K562 (cell line): Measurements from ENCODE around the gene KLHL29. TPM values are rescaled to one million over a fixed set of nuclear protein-coding genes. Genes with fewer than 3 reads are reported as not detected.

Experiments
- ATAC-seq: fragments of 200-7000 bp; cut with Tn5 transposase; 3 replicates; pipeline ENCODE4 v1.9.1; 2020; ENCODE audit warnings: moderate library complexity
- BruUV-seq: library from RNA; stranded (reverse); fragments of 400-500 nt; replicated peaks from 2 replicates; lab custom pipeline; 2021; lab: Mats Ljungman, UMichigan
- CTCF ChIA-PET: fragments of 300-600 bp; formaldehyde crosslinking; extraction: SDS; loops from one replicate; lab custom pipeline; 2021; ENCODE audit warnings: low intra/inter-chr PET ratio; lab: Yijun Ruan, JAX
- POLR2A ChIA-PET: fragments of 300-600, 350-650 bp; sonication (Branson Sonifier 250); formaldehyde crosslinking; extraction: SDS; loops from one replicate; lab custom pipeline; 2021; ENCODE audit warnings: antibody characterized with exemption, inconsistent platforms; lab: Yijun Ruan, JAX
- DNase-seq, 4 experiments: peaks; one replicate each; pipeline versions ENCODE4 v3.0.0 to v3.0.0-alpha.2; 2011 to 2018; ENCODE audit warnings: low spot score in 3 of 4, mixed read lengths in 3 of 4; ENCODE audit errors: extremely low read depth in 1 of 4
- FAIRE-seq: peaks from 2 replicates; lab custom pipeline; 2011; peaks lifted over from hg19 to GRCh38; lab: Jason Lieb, UNC
- H2AFZ ChIP-seq: 2 replicates; pipeline ENCODE4 v1.6.0; 2011; ENCODE audit warnings: low read depth, low read length, control low read depth, inconsistent platforms
- H3K27ac ChIP-seq: fragments of 200-600 bp; 3 replicates; pipeline ENCODE4 v1.8.0; 2011; ENCODE audit warnings: low read depth, mild to moderate bottlenecking, control low read depth, inconsistent platforms, low read length, moderate library complexity, mixed read lengths; ENCODE audit errors: extremely low read depth
- H3K27me3 ChIP-seq, 2 experiments: fragments of 300-600 bp in 1 of 2; 2 replicates in 1 of 2; 3 replicates in 1 of 2; pipeline versions ENCODE4 v1.6.0 to v1.8.0; 2011; ENCODE audit warnings: inconsistent platforms in 2 of 2, low read length in 2 of 2, mild to moderate bottlenecking in 1 of 2, mixed read lengths in 1 of 2, moderate library complexity in 1 of 2; ENCODE audit not compliant: control insufficient read depth in 2 of 2, insufficient read depth in 2 of 2
- H3K36me3 ChIP-seq: fragments of 300-600 bp; 3 replicates; pipeline ENCODE4 v1.8.0; 2011; ENCODE audit warnings: mild to moderate bottlenecking, low read length, inconsistent platforms; ENCODE audit not compliant: control insufficient read depth, insufficient read depth
- H3K4me1 ChIP-seq, 2 experiments: fragments of 200-600 bp in 1 of 2; replicated peaks in 1 of 2; 2 replicates in 1 of 2; 3 replicates in 1 of 2; pipeline versions ENCODE4 v1.5.1 to v1.8.0; 2011; ENCODE audit warnings: inconsistent platforms in 2 of 2, low read length in 2 of 2, mild to moderate bottlenecking in 1 of 2, mixed read lengths in 1 of 2, moderate library complexity in 1 of 2; ENCODE audit not compliant: control insufficient read depth in 2 of 2, insufficient read depth in 2 of 2
- H3K4me2 ChIP-seq: 2 replicates; pipeline ENCODE4 v1.6.1; 2011; ENCODE audit warnings: low read length, control low read depth, inconsistent platforms, mixed read lengths; ENCODE audit not compliant: insufficient read depth
- H3K4me3 ChIP-seq: fragments of 200-600 bp; sonication (generic), shearing (Covaris generic); 2 replicates; pipeline ENCODE4 v1.5.1; 2016; ENCODE audit warnings: control low read depth, inconsistent platforms
- H3K79me2 ChIP-seq: fragments of 200-600 bp; 3 replicates; pipeline ENCODE4 v1.8.0; 2011; ENCODE audit warnings: low read length, inconsistent platforms; ENCODE audit not compliant: control insufficient read depth, insufficient read depth
- H3K9ac ChIP-seq, 2 experiments: 2 replicates each; pipeline versions ENCODE4 v1.6.0 to v1.6.1; 2011; ENCODE audit warnings: low read depth in 2 of 2, low read length in 2 of 2, control low read depth in 1 of 2, inconsistent platforms in 1 of 2, mild to moderate bottlenecking in 1 of 2, mixed read lengths in 1 of 2; ENCODE audit not compliant: insufficient read depth in 1 of 2
- H3K9me1 ChIP-seq: one replicate; pipeline ENCODE4 v1.6.0; 2011; ENCODE audit warnings: inconsistent platforms, mild to moderate bottlenecking, low read length, moderate library complexity; ENCODE audit not compliant: control insufficient read depth, insufficient read depth
- H3K9me3 ChIP-seq: replicated peaks from 2 replicates; pipeline ENCODE4 v1.5.1; 2011; ENCODE audit warnings: low read depth, low read length, inconsistent platforms; ENCODE audit not compliant: control insufficient read depth, insufficient read depth
- H4K20me1 ChIP-seq: replicated peaks from 2 replicates; pipeline ENCODE4 v1.6.1; 2011; ENCODE audit warnings: low read length, inconsistent platforms, mixed read lengths; ENCODE audit not compliant: control insufficient read depth, insufficient read depth
- FOXP4 ChIP-seq: sonication (generic); formaldehyde crosslinking; IDR thresholded peaks from 2 replicates; pipeline ENCODE4 v1.8.0; 2022; ENCODE audit warnings: mild to moderate bottlenecking, missing genetic modification reagents, borderline replicate concordance
- HBP1 ChIP-seq: fragments of 450-650 bp; formaldehyde crosslinking; IDR thresholded peaks from 2 replicates; pipeline ENCODE4 v1.4.0; 2022; ENCODE audit warnings: missing genetic modification characterization
- HMG20A ChIP-seq: fragments of 450-650 bp; formaldehyde crosslinking; conservative IDR thresholded peaks from 2 replicates; pipeline ENCODE4 v1.4.0; 2020; ENCODE audit warnings: mild to moderate bottlenecking, mixed read lengths
- MECOM ChIP-seq: fragments of 250-450 bp; sonication (Bioruptor Pico); IDR thresholded peaks from 2 replicates; pipeline ENCODE4 v1.8.0; 2022; ENCODE audit warnings: inconsistent platforms
- MITF ChIP-seq: IDR thresholded peaks from 2 replicates; pipeline ENCODE4 v1.6.1; 2014; ENCODE audit warnings: antibody characterized with exemption
- PHTF2 ChIP-seq: fragments of 250-450 bp; sonication (Bioruptor Pico); IDR thresholded peaks from 2 replicates; pipeline ENCODE4 v1.5.0; 2021; ENCODE audit warnings: mild to moderate bottlenecking
- RCOR1 ChIP-seq, 2 experiments: IDR thresholded peaks; 2 replicates each; pipeline ENCODE4 v1.6.1; 2012; ENCODE audit warnings: low read depth in 2 of 2, low read length in 2 of 2, borderline replicate concordance in 1 of 2, improper control_type of control experiment in 1 of 2
- TAF1 ChIP-seq: IDR thresholded peaks from 2 replicates; pipeline ENCODE4 v1.6.1; 2011; ENCODE audit warnings: mild to moderate bottlenecking, low read length, moderate library complexity; ENCODE audit not compliant: insufficient read depth, control insufficient read depth, severe bottlenecking; ENCODE audit errors: extremely low read depth
- TBL1XR1 ChIP-seq, 2 experiments: IDR thresholded peaks; 2 replicates each; pipeline ENCODE4 v1.6.1; 2012; ENCODE audit warnings: improper control_type of control experiment in 2 of 2, low read length in 2 of 2, mild to moderate bottlenecking in 1 of 2
- TCF7 ChIP-seq: sonication (generic); IDR thresholded peaks from 2 replicates; pipeline ENCODE4 v1.6.1; 2016; ENCODE audit warnings: antibody characterized with exemption, borderline replicate concordance
- TEAD1 ChIP-seq, 2 experiments: fragments of 450-650 bp in 1 of 2; sonication (generic) in 1 of 2; formaldehyde crosslinking; IDR thresholded peaks; 2 replicates each; pipeline versions ENCODE4 v1.4.0 to v1.8.0; 2020 to 2022; ENCODE audit warnings: mild to moderate bottlenecking in 2 of 2, missing genetic modification reagents in 1 of 2
- ZBTB26 ChIP-seq: fragments of 450-650 bp; formaldehyde crosslinking; IDR thresholded peaks from 2 replicates; pipeline ENCODE4 v1.4.0; 2022; ENCODE audit warnings: missing genetic modification characterization
- ZFP30 ChIP-seq: fragments of 250-450 bp; sonication (Bioruptor Pico); IDR thresholded peaks from 2 replicates; pipeline ENCODE4 v1.8.0; 2022; ENCODE audit warnings: moderate library complexity, mild to moderate bottlenecking, inconsistent platforms, borderline replicate concordance
- ZNF24 ChIP-seq: fragments of 450-650 bp; IDR thresholded peaks from 2 replicates; pipeline ENCODE4 v1.6.1; 2016
- ZNF395 ChIP-seq: fragments of 200-800 bp; sonication (Bioruptor generic); IDR thresholded peaks from 2 replicates; pipeline ENCODE4 v1.6.1; 2017; ENCODE audit warnings: missing genetic modification characterization, missing compliant biosample characterization
- WGBS: fragments of 100-300 bp; shearing (Covaris generic); methylation state at CpG from one replicate; pipeline ENCODE4 v1.1.6; 2016; ENCODE audit warnings: low coverage, mixed read lengths; ENCODE audit not compliant: insufficient coverage; ENCODE audit errors: missing lambda C conversion rate; 5-methylcytosine and 5-hydroxymethylcytosine counted together
- in situ Hi-C: fragments of 300-500 bp; cut with MboI; formaldehyde crosslinking; loops from 4 replicates; pipeline ENCODE4 v1.15.0; 2018; ENCODE audit warnings: inconsistent platforms, mixed read lengths
- intact Hi-C: fragments of 100-400 bp; cut with micrococcal nuclease; formaldehyde crosslinking; loops from 2 replicates; pipeline ENCODE4 v1.14.2; 2022
- polyA plus RNA-seq, 8 experiments: library from polyadenylated mRNA; depleted of rRNA in 4 of 8; stranded (reverse) in 5 of 8; unstranded in 3 of 8; fragments of >200 nt; fragmentation: Nextera tagmentation in 2 of 8; fragmentation: Illumina TruSeq in 1 of 8; extraction: Ambion mirVana in 2 of 8; extraction: Trizol in 1 of 8; gene quantifications; 2 replicates each; pipeline versions ENCODE4 v1.2.1 to v1.2.3, GENCODE V29; 2011 to 2014; ENCODE audit warnings: inconsistent platforms in 1 of 8, missing spikeins in 1 of 8
- total RNA-seq, 7 experiments: library from RNA; depleted of rRNA in 6 of 7; stranded (reverse); fragments of >200 nt in 6 of 7; fragmentation: Illumina TruSeq in 2 of 7; extraction: Trizol in 2 of 7; gene quantifications; 2 replicates each; pipeline versions ENCODE4 v1.2.1 to v1.2.3, GENCODE V29; 2011 to 2021; ENCODE audit warnings: low replicate concordance in 1 of 7

The KLHL29 gene
- total and polyA plus RNA-seq, 9 of the 15 experiments (the other 6 are each of a cell fraction or from before 2014, with no cell fraction given), result 0.03 to 0.31 (median 0.08) TPM; not detected in 1

GRCh38 chr2:23404426-23404825 lies 19.4 kb downstream of the KLHL29 start:
- in situ Hi-C loops (no loop called here), intact Hi-C loops (no loop called here)
- ATAC-seq (no peak), DNase-seq (no peak), FAIRE-seq (no peak)
- Histone ChIP-seq H4K20me1 (no peaks in the 10 kb centered on the region), H3K79me2 (no peaks in the 10 kb centered on the region), H3K4me2 (no peak overlapping the region), H3K27ac (no peak overlapping the region), H3K9me1 (peaks cover 5% of the 10 kb centered on the region), H3K4me3 (no peak overlapping the region), H3K36me3 (no peaks in the 10 kb centered on the region), H3K9ac (no peak overlapping the region), H3K4me1 (no peaks in the 10 kb centered on the region; a peak in 1 of 5 replicates), H3K9me3 (no peaks in the 10 kb centered on the region), H3K27me3 (peaks cover 0 to 19% of the 10 kb centered on the region in 2 experiments; a peak in 2 of 5 replicates), H2AFZ (no peak overlapping the region)
- WGBS, result 3% methylated on average over 8 of the region's 8 CpGs
- no TSS peak for BruUV-seq
- CTCF ChIA-PET, result interaction anchor here (0.8 kb wide), 1 partner anchor 162 kb away, joined by 3 read pairs; no protein-coding TSS in a partner anchor
- POLR2A ChIA-PET, result no interaction called here
- no peak for TF ChIP-seq ZNF395 (CRISPR knock-in tag)
- no peak for TF ChIP-seq FOXP4 (CRISPR knock-in tag)
- TF ChIP-seq RCOR1 (IDR thresholded peaks at IDR 0.05; ENCODE audit: borderline replicate concordance in 1 of 2, low read depth in 2 of 2, low read length in 2 of 2), result no peak
- no peak for TF ChIP-seq MECOM
- TF ChIP-seq ZFP30 (CRISPR knock-in tag), result no peak
- no peak for TF ChIP-seq TBL1XR1 (IDR thresholded peaks at IDR 0.05; ENCODE audit: low read length in 2 of 2)
- no peak for TF ChIP-seq PHTF2 (CRISPR knock-in tag)
- TF ChIP-seq HMG20A (CRISPR knock-in tag), result no peak
- TF ChIP-seq TAF1, result no peak
- TF ChIP-seq ZNF24, result no peak
- TF ChIP-seq HBP1 (CRISPR knock-in tag), result no peak
- no peak for TF ChIP-seq MITF
- TF ChIP-seq TEAD1 (CRISPR knock-in tag; IDR thresholded peaks at IDR 0.05), result no peak
- no peak for TF ChIP-seq TCF7
- no peak for TF ChIP-seq ZBTB26 (CRISPR knock-in tag)
